CD8-positive, alpha-beta memory T cell (primary cell): Measurements from ENCODE around the gene SAMD4B. TPM values are rescaled to one million over a fixed set of nuclear protein-coding genes. Genes with fewer than 3 reads are reported as not detected.

Experiments
- CTCF ChIA-PET: fragments of 350-600 bp; sonication (Branson Sonifier 250); formaldehyde crosslinking; loops from one replicate; lab custom pipeline; 2021; ENCODE audit warnings: antibody characterized with exemption; lab: Charles Lee
- POLR2A ChIA-PET: fragments of 350-600 bp; sonication (Branson Sonifier 250); formaldehyde crosslinking; loops from one replicate; lab custom pipeline; 2021; ENCODE audit warnings: antibody characterized with exemption; lab: Charles Lee
- DNase-seq, 5 donors: peaks; one replicate each; pipeline versions ENCODE4 v3.0.0 to v3.0.0-alpha.2; 2020 to 2022; ENCODE audit warnings: mixed read lengths in 1 of 5
- H3K27ac ChIP-seq: one replicate; pipeline ENCODE4 v1.7.0; 2013; ENCODE audit warnings: low read depth, mild to moderate bottlenecking, low read length, moderate library complexity
- H3K27me3 ChIP-seq: 2 replicates; pipeline ENCODE4 v1.7.0; 2013; ENCODE audit warnings: low read length, mild to moderate bottlenecking; ENCODE audit not compliant: insufficient read depth, poor library complexity, severe bottlenecking
- H3K36me3 ChIP-seq: 2 replicates; pipeline ENCODE4 v1.7.0; 2013; ENCODE audit warnings: mild to moderate bottlenecking, low read length, moderate library complexity; ENCODE audit not compliant: insufficient read depth
- H3K4me1 ChIP-seq: 2 replicates; pipeline ENCODE4 v1.7.0; 2013; ENCODE audit warnings: mild to moderate bottlenecking, low read length, moderate library complexity; ENCODE audit not compliant: insufficient read depth
- H3K4me3 ChIP-seq: 2 replicates; pipeline ENCODE4 v1.7.0; 2013; ENCODE audit warnings: mild to moderate bottlenecking, low read length
- H3K9me3 ChIP-seq: 2 replicates; pipeline ENCODE4 v1.7.0; 2013; ENCODE audit warnings: mild to moderate bottlenecking, low read length
- H3K27ac Mint-ChIP-seq, 8 donors: one replicate each; pipeline ENCODE4 v1.8.0; 2020 to 2021; ENCODE audit warnings: mixed read lengths in 8 of 8, mild to moderate bottlenecking in 6 of 8, inconsistent platforms in 3 of 8, moderate library complexity in 3 of 8
- H3K27me3 Mint-ChIP-seq, 2 donors: one replicate each; pipeline ENCODE4 v1.8.0; 2020 to 2021; ENCODE audit warnings: mixed read lengths in 2 of 2, mild to moderate bottlenecking in 1 of 2, moderate library complexity in 1 of 2
- H3K36me3 Mint-ChIP-seq, 3 donors: one replicate each; pipeline ENCODE4 v1.8.0; 2020 to 2021; ENCODE audit warnings: mixed read lengths in 3 of 3, inconsistent platforms in 1 of 3, mild to moderate bottlenecking in 1 of 3
- H3K4me1 Mint-ChIP-seq, 3 donors: one replicate each; pipeline ENCODE4 v1.8.0; 2020 to 2021; ENCODE audit warnings: mixed read lengths in 3 of 3, inconsistent platforms in 1 of 3, mild to moderate bottlenecking in 1 of 3
- H3K4me3 Mint-ChIP-seq, 7 donors: one replicate each; pipeline ENCODE4 v1.8.0; 2020 to 2021; ENCODE audit warnings: mixed read lengths in 7 of 7, mild to moderate bottlenecking in 6 of 7, moderate library complexity in 4 of 7, inconsistent platforms in 2 of 7
- H3K9me3 Mint-ChIP-seq, 5 donors: one replicate each; pipeline ENCODE4 v1.8.0; 2020 to 2022; ENCODE audit warnings: mixed read lengths in 5 of 5, mild to moderate bottlenecking in 3 of 5, moderate library complexity in 2 of 5, inconsistent platforms in 1 of 5
- polyA plus RNA-seq: library from polyadenylated mRNA; unstranded; fragments of 300-500 nt; fragmentation: Illumina TruSeq; gene quantifications from one replicate; pipeline ENCODE4 v1.2.3, GENCODE V29; 2021
- total RNA-seq, 2 experiments: library from RNA; stranded (reverse); gene quantifications; one replicate each; pipeline ENCODE4 v1.2.3, GENCODE V29; 2021

SAMD4B gene
- total and polyA plus RNA-seq, 3 experiments from 2014 or later = 18.7 to 55.6 (median 54.3) TPM

DNA sequence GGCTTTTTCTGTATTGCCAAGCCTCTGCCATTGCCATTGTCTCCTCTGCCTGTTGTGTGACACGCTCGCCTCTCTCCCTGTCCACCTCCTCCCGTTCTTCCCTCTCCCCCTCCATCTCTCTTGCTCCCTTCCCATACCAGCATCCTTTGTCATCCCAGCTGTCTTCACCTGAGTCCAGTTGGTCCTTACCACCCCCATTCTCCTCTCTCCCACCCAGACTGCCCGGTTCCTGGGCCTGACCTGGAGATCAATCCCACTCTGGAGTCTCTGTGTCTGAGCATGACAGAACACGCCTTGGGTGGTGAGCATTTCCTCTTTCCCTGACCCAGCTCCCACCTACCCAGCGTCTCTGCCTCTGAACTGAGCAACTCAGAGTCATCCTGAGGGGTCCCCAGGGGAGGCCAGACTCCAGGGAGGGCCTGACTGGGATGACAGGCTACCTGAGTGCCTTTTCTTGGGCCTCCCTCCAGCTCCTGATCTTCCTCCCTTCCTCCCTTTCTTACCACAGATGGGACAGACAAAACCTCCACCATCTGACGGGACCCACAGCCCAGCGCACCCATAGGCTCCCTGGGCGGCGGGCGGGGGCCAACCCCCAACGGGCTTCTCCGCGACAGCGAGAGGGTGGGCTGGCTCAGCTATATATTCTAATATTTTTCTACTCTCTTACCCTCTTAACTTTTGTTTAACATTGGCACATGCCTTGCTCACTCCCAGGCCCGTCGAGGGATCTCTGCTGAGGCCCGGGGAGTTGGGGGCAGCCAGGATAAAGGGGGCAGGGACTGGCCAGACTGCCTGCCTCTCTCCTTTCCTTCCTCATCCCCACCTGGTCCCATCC lies 41.0 kb downstream of the SAMD4B start:
- POLR2A ChIA-PET = interaction anchor here (0.6 kb wide), 1 partner anchor 542 kb away, joined by 7 read pairs; no protein-coding TSS in a partner anchor
- Histone ChIP-seq H3K36me3 (peaks cover 36% of the 10 kb centered on the region), H3K4me3 (no peak overlapping the region), H3K27ac (no peak overlapping the region), H3K27me3 (no peaks in the 10 kb centered on the region), H3K9me3 (no peaks in the 10 kb centered on the region), H3K4me1 (no peaks in the 10 kb centered on the region)
- CTCF ChIA-PET = interaction anchor here (1.1 kb wide), 1 partner anchor 29 kb away, joined by 3 read pairs; the partner anchor contains the start of gene PLEKHG2
- Mint-ChIP-seq H3K36me3 (peaks cover 0 to 93% (median 17%) of the 10 kb centered on the region in 3 donors), H3K27me3 (no peaks in the 10 kb centered on the region), H3K9me3 (no peaks in the 10 kb centered on the region), H3K4me1 (peaks cover 0 to under 1% (median under 1%) of the 10 kb centered on the region in 3 donors), H3K27ac (peak overlapping the region in 4 of 8 donors; percentile 5 to 72 (median 65)), H3K4me3 (peak overlapping the region in 2 of 7 donors; percentile 37 to 51)
- no peak for DNase-seq

DNA sequence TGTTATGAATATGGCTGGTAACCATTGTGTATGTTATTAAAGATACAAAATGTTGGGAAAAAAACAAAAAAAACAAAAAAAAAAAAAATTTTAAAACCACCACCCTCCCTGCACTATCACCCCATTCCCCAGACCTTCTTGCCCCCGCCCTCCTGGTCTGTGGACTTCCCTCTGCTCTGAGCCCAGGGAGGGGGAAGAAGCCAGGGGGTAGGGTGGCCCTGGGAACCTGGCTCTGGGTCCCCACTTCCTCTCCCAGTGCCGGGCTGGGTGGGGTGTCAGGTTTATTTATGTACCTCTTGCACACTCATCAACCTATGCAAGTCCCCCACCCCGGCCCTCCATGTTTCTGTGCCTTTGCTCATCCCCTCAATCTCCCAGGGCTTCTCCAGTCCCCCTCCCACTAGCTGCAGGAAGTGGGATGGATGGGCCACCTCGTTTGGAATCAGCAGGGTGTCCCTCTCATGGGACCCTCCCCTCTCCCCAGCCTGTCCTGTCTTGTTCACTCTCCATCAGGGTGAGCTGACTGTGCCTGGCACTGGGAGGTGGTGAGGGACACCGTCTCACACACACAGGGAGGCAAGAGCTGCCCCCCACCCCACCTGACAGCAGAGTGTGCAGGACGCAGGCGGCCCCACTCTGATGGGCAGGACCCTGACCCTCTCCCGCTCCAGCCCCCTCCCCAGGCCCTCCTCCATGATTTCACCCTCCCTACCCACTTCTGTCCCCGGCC lies 42.8 kb downstream of the SAMD4B start:
- DNase-seq = no peak
- Mint-ChIP-seq H3K4me3 (no peak overlapping the region), H3K9me3 (no peaks in the 10 kb centered on the region), H3K36me3 (peaks cover 0 to 89% (median 18%) of the 10 kb centered on the region in 3 donors), H3K27me3 (peaks cover 0 to 2% of the 10 kb centered on the region in 2 donors), H3K27ac (peak overlapping the region in 4 of 8 donors; percentile 66 to 84 (median 78)), H3K4me1 (peaks cover 11 to 13% (median 13%) of the 10 kb centered on the region in 3 donors)
- CTCF ChIA-PET = interaction anchor here (1.4 kb wide), 1 partner anchor 13 kb away, joined by 3 read pairs; no protein-coding TSS in a partner anchor
- Histone ChIP-seq H3K27ac (no peak overlapping the region), H3K27me3 (no peaks in the 10 kb centered on the region), H3K36me3 (peaks cover 38% of the 10 kb centered on the region), H3K9me3 (no peaks in the 10 kb centered on the region), H3K4me1 (peaks cover 7% of the 10 kb centered on the region), H3K4me3 (no peak overlapping the region)
- POLR2A ChIA-PET = no interaction called here

DNA sequence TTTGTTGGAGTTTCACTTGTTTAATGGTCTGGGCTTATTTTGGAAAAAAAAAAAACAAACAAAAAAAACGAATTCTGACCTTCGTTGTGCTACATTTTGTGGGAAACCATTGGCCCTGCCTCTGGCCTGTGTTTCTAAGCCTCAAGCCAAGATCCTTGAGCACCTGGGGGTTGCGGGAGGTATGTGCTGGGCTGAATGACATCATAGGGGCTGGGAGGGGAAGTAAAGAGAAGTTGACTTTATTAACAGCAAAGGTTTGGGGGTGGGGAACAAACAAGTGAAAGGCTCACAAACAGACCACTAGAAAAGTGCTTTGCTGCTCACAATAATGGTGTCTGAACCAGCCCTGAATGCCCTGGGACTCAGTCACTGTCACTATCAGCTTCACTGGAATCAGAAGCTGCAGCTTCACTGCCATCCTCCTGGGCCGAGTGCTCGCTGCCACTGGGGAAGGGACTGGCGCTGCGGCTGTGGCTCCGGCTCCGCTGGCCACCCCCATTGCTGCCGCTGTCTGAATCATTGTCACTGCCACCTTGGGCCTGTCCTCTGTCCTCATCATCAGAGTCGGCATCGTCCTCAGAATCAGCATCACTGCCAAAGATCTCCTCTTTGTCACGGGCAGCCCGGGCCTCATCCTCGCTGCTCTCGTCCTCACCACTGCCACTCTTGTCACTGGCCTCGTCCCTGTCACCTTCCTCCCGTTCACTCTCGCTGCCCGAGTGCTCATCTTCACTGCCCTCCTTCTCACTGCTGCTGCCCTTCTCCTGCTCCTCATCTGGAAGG lies 43.6 kb downstream of the SAMD4B start:
- Histone ChIP-seq H3K27me3 (no peaks in the 10 kb centered on the region), H3K4me1 (peaks cover 12% of the 10 kb centered on the region), H3K36me3 (peaks cover 35% of the 10 kb centered on the region), H3K9me3 (no peaks in the 10 kb centered on the region), H3K4me3 (no peak overlapping the region), H3K27ac (no peak overlapping the region)
- H3K9me3 Mint-ChIP-seq = no peaks in the 10 kb centered on the region
- CTCF ChIA-PET = interaction anchor here (1.4 kb wide), 1 partner anchor 12 kb away, joined by 3 read pairs; no protein-coding TSS in a partner anchor
- H3K4me1 Mint-ChIP-seq = peaks cover 16 to 19% (median 18%) of the 10 kb centered on the region in 3 donors
- no peak for DNase-seq
- POLR2A ChIA-PET = no interaction called here
- peak overlapping the region; percentile 7 to 84 (median 58) for H3K27ac Mint-ChIP-seq
- peaks cover 0 to 2% of the 10 kb centered on the region in 2 donors for H3K27me3 Mint-ChIP-seq
- H3K36me3 Mint-ChIP-seq = peaks cover 0 to 87% (median 18%) of the 10 kb centered on the region in 3 donors
- H3K4me3 Mint-ChIP-seq = peak overlapping the region in 1 of 7 donors; percentile 75

DNA sequence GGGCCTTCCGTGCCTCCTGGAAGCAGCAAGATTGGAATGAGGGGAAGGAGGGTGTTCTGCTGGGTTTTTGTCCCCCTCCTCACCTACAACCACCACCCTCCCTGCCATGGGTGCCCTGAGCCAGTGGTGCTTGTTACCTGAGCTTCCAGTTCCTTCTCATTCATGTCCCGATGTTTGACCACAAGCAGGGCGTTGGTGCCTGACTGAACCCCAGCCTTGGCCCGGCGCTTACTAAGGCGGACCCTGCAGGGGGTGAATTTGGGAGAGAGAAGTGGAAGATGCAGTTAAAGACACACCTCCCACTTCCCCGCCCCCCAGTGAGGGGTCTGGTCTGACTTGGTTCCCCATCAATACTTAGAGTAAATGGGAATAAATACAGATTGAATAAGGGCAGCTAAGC lies 44.3 kb downstream of the SAMD4B start:
- peak overlapping the region in 4 of 8 donors; percentile 72 to 88 (median 82) for H3K27ac Mint-ChIP-seq
- no peak overlapping the region for H3K27ac ChIP-seq

DNA sequence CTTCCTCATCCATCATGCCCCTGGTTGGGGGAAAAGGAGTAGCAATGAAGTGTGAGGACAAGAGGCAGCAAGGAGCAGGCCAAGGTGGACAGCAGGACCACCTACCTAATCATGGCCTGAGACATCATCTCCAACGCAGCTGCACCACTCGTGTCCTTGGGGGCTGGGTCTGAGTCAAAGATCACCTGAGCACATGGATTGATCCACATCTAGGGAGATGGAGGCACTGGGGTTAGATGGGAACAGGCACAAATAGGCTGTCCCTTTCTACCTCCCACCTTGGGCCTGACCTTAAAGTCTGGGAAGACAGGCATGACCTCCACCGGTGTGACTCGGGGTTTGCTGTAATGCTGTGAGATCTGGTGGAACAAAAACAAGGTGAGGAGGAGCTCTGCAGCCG lies 46.4 kb downstream of the SAMD4B start:
- Histone ChIP-seq H3K4me1 (peaks cover 20% of the 10 kb centered on the region), H3K27me3 (no peaks in the 10 kb centered on the region), H3K9me3 (no peaks in the 10 kb centered on the region), H3K27ac (no peak overlapping the region), H3K36me3 (peaks cover 32% of the 10 kb centered on the region), H3K4me3 (no peak overlapping the region)
- ChIA-PET CTCF (interaction anchor here (0.6 kb wide), 1 partner anchor 9 kb away, joined by 3 read pairs; no protein-coding TSS in a partner anchor), POLR2A (no interaction called here)
- DNase-seq = no peak
- peak overlapping the region; percentile 49 to 100 (median 96) for H3K27ac Mint-ChIP-seq
- H3K9me3 Mint-ChIP-seq = no peaks in the 10 kb centered on the region
- H3K4me3 Mint-ChIP-seq = peak overlapping the region in 4 of 7 donors; percentile 23 to 74 (median 46)
- peaks cover 0 to 2% of the 10 kb centered on the region in 2 donors for H3K27me3 Mint-ChIP-seq
- peaks cover 32 to 40% (median 37%) of the 10 kb centered on the region in 3 donors for H3K4me1 Mint-ChIP-seq
- peaks cover 0 to 76% (median 20%) of the 10 kb centered on the region in 3 donors for H3K36me3 Mint-ChIP-seq

More for the DNA sequence above, 44.3 kb downstream of the SAMD4B start:
- peaks cover 0 to 87% (median 16%) of the 10 kb centered on the region in 3 donors for H3K36me3 Mint-ChIP-seq
- Histone ChIP-seq H3K4me1 (peaks cover 12% of the 10 kb centered on the region), H3K36me3 (peaks cover 35% of the 10 kb centered on the region), H3K4me3 (no peak overlapping the region), H3K27me3 (no peaks in the 10 kb centered on the region), H3K9me3 (no peaks in the 10 kb centered on the region)
- CTCF ChIA-PET = no interaction called here
- H3K4me3 Mint-ChIP-seq = peak overlapping the region in 1 of 7 donors; percentile 4
- peaks cover 0 to 2% of the 10 kb centered on the region in 2 donors for H3K27me3 Mint-ChIP-seq
- H3K4me1 Mint-ChIP-seq = peaks cover 23 to 27% (median 26%) of the 10 kb centered on the region in 3 donors
- POLR2A ChIA-PET = no interaction called here
- no peaks in the 10 kb centered on the region for H3K9me3 Mint-ChIP-seq
- no peak for DNase-seq

DNA sequence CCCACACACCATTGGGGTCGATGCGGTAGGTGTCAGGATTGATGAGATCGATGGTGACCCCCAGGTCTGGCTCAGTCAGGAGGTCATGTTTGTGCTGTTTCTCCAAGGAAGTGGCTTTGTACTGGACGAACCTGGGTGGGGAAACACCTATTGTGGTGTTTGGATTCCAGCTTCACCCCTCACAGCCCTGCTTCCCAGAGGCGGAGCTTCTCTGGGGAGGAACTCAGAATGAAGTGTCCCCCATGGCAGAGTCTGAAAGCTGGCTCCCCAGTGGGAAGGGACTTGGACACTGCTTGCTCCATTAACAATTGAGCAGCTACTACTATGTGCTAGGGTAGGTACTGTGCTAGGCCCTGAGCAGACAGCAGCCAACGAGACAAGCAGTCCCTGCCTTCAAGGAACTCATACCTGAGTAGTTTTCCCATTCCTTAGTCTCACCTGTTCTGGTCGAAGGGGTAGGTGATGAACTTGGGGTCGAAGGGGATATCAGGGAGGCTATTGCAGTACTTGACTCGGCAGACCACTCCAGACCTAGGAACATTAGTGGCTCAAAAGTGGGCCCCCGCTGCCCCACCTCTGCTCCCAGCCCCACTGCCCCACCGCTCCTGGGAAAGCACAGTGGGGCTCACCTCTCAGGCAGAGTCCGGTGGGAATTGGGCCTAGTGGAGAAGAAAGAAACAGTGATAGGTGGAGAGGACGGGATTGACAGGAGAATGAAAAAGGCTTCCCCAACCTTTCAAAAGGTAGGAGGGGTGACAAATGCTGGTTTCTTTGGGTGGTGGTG lies 47.6 kb downstream of the SAMD4B start:
- POLR2A ChIA-PET = interaction anchor here (2.8 kb wide), 1 partner anchor 46 kb away, joined by 34 read pairs; the partner anchor contains the start of gene RPS16
- H3K27me3 ChIP-seq = no peaks in the 10 kb centered on the region
- H3K9me3 Mint-ChIP-seq = no peaks in the 10 kb centered on the region
- no peak for DNase-seq
- peak overlapping the region; percentile 99 for H3K27ac ChIP-seq
- peak overlapping the region; percentile 95 to 100 (median 99) for H3K27ac Mint-ChIP-seq
- H3K4me1 Mint-ChIP-seq = peaks cover 34 to 44% (median 37%) of the 10 kb centered on the region in 3 donors
- H3K4me3 ChIP-seq = peak overlapping the region; percentile 79
- H3K4me1 ChIP-seq = peaks cover 20% of the 10 kb centered on the region
- H3K9me3 ChIP-seq = no peaks in the 10 kb centered on the region
- H3K36me3 Mint-ChIP-seq = peaks cover 0 to 78% (median 22%) of the 10 kb centered on the region in 3 donors
- CTCF ChIA-PET = interaction anchor here (2.8 kb wide), 1 partner anchor 22 kb away, joined by 27 read pairs; the partner anchor contains the start of gene PLEKHG2
- peak overlapping the region; percentile 88 to 96 (median 95) for H3K4me3 Mint-ChIP-seq
- H3K36me3 ChIP-seq = peaks cover 38% of the 10 kb centered on the region
- peaks cover 0 to 2% of the 10 kb centered on the region in 2 donors for H3K27me3 Mint-ChIP-seq
